Kidney epithelial cell (primary cell): ENCODE results near the gene SLC25A22. TPM values are rescaled to one million over a fixed set of nuclear protein-coding genes. Genes with fewer than 3 reads are reported as not detected.

ENCODE experiments used
- DNase-seq: peaks from one replicate; pipeline ENCODE4 v3.0.0-alpha.2; 2010; ENCODE audit warnings: low read depth
- H3K27me3 ChIP-seq: 2 replicates; pipeline ENCODE4 v1.6.0; 2011; ENCODE audit warnings: low read length; ENCODE audit not compliant: control insufficient read depth, insufficient read depth
- H3K36me3 ChIP-seq: 2 replicates; pipeline ENCODE4 v1.5.1; 2011; ENCODE audit warnings: low read length; ENCODE audit not compliant: control insufficient read depth, insufficient read depth
- H3K4me3 ChIP-seq: 2 replicates; pipeline ENCODE4 v1.5.1; 2011; ENCODE audit warnings: low read depth, mild to moderate bottlenecking, control low read depth, low read length
- CTCF ChIP-seq: IDR thresholded peaks from 2 replicates; pipeline ENCODE4 v1.5.1; 2011; ENCODE audit warnings: mild to moderate bottlenecking, moderate library complexity, low read length, control low read depth, inconsistent platforms; ENCODE audit not compliant: insufficient read depth, poor library complexity, severe bottlenecking
- total RNA-seq: library from RNA; depleted of rRNA; stranded (reverse); fragments of >200 nt; gene quantifications from 2 replicates; pipeline ENCODE4 v1.2.3, GENCODE V29; 2015

The SLC25A22 gene
- total RNA-seq, 1 donor from 2014 or later = 17.1 TPM

DNA sequence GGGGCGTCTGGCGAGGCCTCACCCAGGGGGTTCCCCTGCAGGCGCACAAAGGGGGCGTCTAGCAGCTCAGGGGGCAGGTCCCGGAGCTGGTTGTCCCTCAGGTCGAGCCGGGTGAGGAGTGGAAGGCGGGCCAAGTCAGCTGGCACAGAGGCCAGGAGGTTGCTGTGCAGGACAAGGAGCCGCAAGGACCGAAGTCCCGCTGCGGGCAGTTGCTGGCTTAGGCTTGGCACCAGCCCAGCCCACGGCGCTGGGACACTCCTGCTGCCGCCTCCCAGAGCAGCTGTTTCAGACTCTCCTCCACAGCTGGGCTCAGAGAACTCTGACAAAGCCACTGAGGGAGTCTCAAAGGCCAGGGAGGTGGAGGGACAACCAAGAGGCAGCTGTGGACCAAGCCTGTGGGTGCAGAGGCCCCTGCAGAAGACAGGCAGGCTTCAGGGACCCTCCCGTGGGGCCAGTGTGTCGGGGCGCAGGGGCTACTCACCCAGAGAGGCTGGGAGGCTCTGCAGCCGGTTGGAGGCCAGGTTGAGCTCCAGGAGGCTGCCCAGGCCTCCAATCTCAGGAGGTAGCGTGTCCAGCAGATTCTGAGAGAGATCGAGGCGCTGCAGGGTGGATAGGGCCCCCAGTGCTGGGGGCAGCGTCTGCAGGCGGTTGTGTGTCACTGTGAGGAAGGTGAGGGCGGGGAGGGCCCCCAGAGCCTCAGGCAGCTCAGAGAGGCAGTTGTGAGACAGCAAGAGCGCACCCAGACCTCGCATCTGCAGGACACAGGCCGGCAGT is 4.8 kb upstream of the SLC25A22 start:
- H3K36me3 ChIP-seq = no peaks in the 10 kb centered on the region
- no peak overlapping the region for H3K4me3 ChIP-seq
- no peak for DNase-seq
- TF ChIP-seq CTCF = no peak
- H3K27me3 ChIP-seq = no peaks in the 10 kb centered on the region

DNA sequence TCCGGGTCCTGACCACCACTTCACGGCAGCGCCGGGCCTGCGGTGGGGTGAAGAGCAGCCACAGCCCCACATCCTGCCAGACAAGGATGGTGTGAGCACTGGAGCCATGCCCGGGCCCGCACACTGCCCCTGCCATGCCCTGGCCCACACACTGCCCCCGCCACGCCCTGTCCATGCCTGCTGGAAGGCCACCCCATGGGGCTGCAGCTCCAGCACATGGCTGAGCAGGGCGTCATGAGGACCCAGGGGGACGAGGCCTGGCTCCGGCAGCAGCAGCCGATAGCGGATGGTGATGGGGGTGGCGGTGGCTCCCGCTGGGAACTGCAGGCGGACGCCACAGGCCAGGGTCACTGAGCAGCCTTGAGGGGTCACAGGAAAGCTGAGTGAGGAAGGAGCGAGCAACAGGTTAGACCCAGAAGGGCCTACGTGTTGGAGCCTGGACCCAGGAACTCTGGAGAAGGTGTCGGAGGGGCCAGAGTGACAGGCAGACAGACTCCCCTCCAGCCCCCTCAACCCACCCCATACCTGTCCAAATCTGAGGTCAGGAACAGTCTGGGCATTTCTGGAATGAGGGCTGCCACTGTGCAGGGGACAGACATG is 4.0 kb upstream of the SLC25A22 start:
- Histone ChIP-seq H3K4me3 (no peak overlapping the region), H3K36me3 (no peaks in the 10 kb centered on the region), H3K27me3 (no peaks in the 10 kb centered on the region)
- no peak for TF ChIP-seq CTCF
- no peak for DNase-seq

DNA sequence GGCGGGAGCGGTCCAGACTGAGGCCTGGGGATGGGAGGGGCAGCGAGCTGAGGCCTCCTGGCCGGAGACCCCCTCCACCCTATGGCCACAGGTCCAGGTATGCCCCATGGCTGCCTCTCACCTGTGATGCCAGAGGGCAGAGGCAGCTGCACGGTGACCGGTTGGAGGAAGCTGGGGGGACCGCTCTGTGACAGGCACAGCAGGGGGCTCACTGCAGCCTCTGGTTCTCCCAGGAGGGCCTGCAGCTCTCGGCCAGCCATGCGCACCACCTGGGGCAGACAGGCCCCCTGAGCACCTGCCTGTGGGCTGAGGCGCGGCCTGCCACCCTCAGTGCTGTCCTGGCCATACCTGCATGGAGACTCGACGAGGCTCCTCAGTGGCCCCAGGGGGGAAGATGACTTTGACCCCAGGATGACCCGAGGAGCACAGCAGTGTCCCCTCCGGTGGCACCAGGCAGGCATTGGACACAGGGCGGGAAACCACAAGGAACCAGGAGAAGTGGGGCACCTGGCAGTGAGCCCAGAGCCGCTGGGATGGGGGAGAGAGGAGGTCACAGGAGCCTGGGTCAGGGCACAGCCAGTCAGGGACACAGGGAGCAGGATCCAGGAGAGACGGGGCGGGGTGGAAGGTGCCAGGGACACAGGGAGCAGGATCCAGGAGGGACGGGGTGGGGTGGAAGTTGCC is 3.2 kb upstream of the SLC25A22 start:
- Histone ChIP-seq H3K4me3 (no peak overlapping the region), H3K36me3 (no peaks in the 10 kb centered on the region), H3K27me3 (no peaks in the 10 kb centered on the region)
- no peak for TF ChIP-seq CTCF
- no peak for DNase-seq

DNA sequence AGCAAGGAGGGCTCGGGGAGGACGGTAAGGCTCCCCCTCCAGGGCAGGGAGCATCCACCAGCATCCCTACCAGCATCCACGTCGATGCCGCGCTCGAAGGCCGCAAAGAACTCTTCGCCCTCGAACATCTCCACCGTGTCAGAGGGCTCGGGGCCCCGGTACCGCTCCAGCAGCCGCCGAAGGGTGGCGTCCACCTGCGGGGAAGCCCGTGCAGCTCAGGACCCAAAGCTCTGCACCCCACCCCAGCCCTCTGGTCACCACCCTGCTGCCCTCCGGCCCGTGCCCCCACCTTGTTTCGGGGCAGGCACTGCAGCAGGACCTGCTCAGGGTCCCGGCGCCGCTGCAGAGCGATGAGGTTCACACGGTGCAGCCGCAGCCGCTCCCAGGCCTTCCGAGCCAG is 2.4 kb upstream of the SLC25A22 start:
- no peaks in the 10 kb centered on the region for H3K36me3 ChIP-seq

GRCh38 chr11:799641-800316 is 1.7 kb upstream of the SLC25A22 start:
- no peaks in the 10 kb centered on the region for H3K36me3 ChIP-seq
- H3K27me3 ChIP-seq = no peaks in the 10 kb centered on the region
- TF ChIP-seq CTCF = no peak
- no peak overlapping the region for H3K4me3 ChIP-seq
- DNase-seq = no peak

More for the DNA sequence above, 2.4 kb upstream of the SLC25A22 start:
- Histone ChIP-seq H3K4me3 (no peak overlapping the region), H3K27me3 (no peaks in the 10 kb centered on the region)
- no peak for TF ChIP-seq CTCF
- no peak for DNase-seq
